HG02678 (cell line): Measurements from ENCODE around the gene SERAC1.
"Not testable (repeated sequence)": the region's sequence is repeated elsewhere in the genome, so short reads cannot be mapped to it uniquely, and the experiment has no call there.

Experiments used
- ATAC-seq: cut with Tn5 transposase; IDR thresholded peaks from one replicate; pipeline ENCODE4 v1.9.1; 2021; ENCODE audit warnings: mild to moderate bottlenecking, moderate library complexity; ENCODE audit not compliant: unreplicated experiment

Gene SERAC1

DNA sequence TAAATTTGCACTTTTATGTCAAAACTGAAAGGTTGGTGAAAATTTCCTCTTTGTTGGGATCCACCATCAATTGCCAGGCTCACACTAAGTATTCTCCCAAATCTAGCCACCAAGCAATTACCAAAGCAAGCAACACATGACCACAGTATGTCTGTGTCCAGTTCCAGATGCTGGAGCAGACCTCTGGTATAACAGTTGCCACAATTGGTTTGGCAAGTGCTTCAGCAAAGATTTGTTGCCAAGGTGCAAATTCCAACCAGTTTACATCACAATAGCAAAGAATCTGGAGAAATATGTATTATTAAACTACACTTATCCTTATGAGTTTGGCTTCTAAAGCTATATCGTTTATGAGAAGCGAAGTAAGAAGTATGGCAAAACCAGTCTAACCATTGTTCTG lies 6.5 kb upstream of the SERAC1 start:
- ATAC-seq = no peak

DNA sequence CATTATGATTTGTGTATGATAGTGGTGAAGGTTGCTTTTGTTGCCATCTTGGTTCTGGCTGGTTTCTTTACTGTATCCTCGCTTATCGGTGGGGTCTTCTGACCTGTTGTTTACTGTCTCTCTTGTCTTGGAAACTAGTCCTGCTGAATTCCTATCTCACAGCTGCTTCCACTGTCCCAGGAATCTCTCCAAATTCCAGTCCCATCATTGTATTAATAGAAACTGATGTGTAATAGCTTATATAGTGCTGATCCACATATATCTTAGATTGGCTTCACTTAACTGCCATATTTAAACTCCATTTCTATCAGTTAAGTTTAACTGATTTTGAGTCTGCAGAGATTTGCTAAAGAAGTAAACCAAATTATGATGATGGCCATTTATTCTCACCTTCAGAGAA lies 6.0 kb upstream of the SERAC1 start:
- no peak for ATAC-seq

- no peak for ATAC-seq
Observed at GRCh38 chr6:158172001-158172400, 3.9 kb upstream of the SERAC1 start.

- ATAC-seq = no peak
Observed at GRCh38 chr6:158170656-158171081, 2.6 kb upstream of the SERAC1 start.

GRCh38 chr6:158169634-158170033 lies 1.6 kb upstream of the SERAC1 start:
- ATAC-seq = not testable (repeated sequence)

- ATAC-seq = no peak
Observed at GRCh38 chr6:158165919-158166416, 2.1 kb downstream of the SERAC1 start.

- ATAC-seq = no peak
Observed at GRCh38 chr6:158164579-158165170, 3.4 kb downstream of the SERAC1 start.

GRCh38 chr6:158161566-158162254 lies 6.4 kb downstream of the SERAC1 start:
- no peak for ATAC-seq

DNA sequence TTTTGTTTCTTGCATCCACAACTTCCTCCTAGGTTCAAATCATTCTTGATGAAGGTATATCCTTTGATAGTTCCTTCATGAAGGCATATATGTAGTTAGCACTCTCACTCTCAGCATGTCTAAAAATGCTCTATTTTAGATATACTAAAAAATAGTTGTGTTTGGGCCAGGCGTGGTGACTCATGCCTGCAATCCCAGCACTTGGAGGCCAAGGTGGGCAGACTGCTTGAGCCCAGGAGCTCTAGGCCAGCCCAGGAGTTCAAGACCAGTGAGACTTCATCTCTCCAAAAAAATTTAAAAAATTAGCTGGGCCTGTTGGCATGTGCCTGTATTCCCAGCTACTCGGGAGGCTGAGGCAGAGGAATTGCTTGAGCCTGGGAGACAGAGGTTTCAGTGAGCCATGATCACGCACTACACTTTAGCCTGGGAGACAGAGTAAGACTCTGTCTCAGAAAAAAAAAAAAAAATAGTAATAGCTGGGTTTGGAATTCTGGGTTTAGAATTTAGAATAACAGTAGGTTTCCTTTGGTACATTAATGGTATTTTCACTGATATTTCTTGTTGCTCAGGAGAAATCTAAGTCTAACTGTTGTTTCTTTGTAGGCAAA lies 7.0 kb downstream of the SERAC1 start:
- ATAC-seq = no peak

- ATAC-seq = no peak
Observed at GRCh38 chr6:158158748-158159147, 9.3 kb downstream of the SERAC1 start.

DNA sequence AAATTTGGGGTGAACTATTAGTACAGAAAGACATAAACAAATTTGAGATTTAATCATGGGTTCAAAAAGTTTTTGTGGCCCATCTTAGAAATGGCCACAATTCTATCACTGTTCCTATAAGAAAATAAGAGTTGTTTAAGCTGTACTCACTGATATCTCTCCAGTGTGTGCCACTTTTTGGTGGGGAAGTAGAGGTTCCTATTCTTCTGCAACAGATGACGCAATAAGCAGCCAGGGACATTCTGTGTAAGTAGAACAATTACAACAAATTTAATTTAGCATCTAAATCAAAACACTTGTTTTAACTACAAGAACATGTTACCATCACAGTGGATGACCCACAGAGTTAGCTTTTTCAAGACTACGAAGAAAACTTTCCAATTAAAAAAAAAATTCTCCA lies 9.9 kb downstream of the SERAC1 start:
- ATAC-seq = no peak

GRCh38 chr6:158157064-158157764 lies 10.8 kb downstream of the SERAC1 start:
- ATAC-seq = no peak

DNA sequence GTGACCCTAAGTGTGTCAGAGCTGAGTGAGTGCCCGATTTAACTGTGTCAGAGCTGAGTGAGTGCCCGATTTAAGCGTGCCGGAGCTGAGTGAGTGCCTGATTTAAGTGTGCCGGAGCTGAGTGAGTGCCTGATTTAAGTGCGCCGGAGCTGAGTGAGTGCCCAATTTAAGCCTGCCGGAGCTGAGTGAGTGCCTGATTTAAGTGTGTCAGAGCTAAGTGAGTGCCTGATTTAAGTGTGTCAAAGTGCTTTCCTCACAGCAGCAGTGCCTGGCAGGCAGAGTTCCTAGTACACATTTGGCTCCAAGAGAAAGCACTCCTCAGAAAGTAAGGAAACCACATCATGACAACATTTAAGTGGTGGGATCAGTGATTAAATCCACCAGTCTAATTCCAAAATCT lies 13.2 kb downstream of the SERAC1 start:
- no peak for ATAC-seq

DNA sequence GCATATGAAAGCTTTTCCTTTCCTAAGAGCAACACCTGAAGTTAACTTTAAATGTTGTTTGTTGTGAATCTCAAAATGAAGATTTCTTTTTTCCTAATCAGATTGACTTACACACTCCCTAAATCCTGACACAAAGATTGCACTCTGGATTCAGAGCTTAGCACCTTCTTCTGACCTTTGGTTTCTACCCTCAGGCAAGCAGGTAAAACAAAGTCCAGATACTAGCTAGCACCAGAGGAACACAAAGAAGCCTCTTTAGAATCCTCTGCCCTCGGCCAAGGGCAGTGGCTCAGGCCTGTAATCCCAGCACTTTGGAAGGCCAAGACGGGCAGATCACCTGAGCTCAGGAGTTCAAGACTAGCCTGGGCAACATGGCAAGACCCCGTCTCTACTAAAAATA lies 14.5 kb downstream of the SERAC1 start:
- ATAC-seq = no peak

DNA sequence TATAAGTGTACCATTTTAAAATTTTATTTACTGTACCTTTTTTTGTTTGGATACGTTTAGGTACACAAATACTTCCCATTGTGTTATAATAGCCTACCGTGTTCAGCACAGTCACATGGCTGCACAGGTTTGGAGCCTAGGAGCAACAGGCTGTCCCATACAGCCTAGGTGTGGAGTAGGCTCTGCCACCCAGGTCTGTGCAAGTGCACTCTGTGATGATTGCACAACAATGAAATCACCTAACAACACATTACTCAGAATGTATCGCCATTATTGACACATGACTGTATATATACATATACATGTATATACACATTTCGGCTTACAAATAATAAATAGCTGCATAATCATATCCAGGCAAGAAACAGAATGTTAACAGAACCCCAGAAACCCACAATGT lies 15.4 kb downstream of the SERAC1 start:
- no peak for ATAC-seq

DNA sequence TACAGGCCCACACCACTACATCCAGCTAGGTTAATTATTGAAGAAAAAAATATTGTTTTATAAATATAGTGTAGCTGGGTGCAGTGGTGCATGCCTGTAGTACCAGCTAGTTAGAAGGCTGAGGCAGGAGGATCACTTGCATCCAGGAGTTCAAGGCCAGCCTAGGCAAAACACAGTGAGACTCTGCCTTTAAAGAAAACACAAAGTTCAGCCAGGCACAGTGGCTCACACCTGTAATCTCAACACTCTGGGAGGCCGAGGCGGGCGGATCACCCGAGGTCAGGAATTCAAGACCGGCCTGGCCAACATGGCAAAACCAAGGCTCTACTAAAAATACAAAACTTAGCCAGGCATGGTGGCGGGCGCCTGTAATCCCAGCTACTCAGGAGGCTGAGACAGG lies 16.0 kb downstream of the SERAC1 start:
- not testable (repeated sequence) for ATAC-seq

- ATAC-seq = no peak
Observed at GRCh38 chr6:158150701-158151100, 17.4 kb downstream of the SERAC1 start.

- no peak for ATAC-seq
Observed at GRCh38 chr6:158149641-158150040, 18.4 kb downstream of the SERAC1 start.

DNA sequence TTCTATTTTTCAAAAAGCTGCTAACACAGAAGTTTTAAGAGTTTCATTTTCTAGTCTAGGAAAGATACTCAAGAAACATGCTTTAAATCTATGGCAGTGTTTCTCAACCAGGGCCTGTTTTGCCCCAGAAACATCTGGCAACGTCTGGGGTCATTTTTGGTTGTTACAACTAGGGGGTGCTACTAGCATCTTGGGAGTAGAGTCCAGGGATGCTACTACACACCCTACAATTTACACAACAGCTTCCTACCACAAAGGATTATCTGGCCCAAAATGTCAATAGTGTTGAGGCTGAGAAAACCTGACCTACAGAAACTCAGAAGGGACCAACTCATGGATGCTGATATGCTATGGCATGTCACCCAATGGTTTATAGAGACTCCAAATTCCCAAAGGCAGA lies 24.4 kb downstream of the SERAC1 start:
- no peak for ATAC-seq

DNA sequence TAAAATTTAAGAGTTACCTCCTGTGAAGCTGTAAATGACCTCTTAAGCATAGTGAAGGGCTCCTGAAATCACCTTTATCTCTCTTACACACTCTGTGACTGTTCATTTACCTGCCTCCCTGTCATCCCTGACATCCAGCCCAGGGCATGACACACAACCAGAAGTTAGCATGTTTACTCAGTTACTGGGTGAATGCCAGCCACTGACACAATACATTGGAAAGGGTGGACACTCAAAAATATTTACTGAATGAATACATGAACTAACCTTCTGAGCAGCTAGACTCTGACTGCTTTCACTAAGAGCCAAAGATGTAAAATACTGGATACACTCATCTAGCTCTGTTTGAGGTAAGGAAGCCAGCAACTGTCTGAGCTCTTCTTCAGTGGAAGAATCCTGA lies 25.3 kb downstream of the SERAC1 start:
- ATAC-seq = no peak

DNA sequence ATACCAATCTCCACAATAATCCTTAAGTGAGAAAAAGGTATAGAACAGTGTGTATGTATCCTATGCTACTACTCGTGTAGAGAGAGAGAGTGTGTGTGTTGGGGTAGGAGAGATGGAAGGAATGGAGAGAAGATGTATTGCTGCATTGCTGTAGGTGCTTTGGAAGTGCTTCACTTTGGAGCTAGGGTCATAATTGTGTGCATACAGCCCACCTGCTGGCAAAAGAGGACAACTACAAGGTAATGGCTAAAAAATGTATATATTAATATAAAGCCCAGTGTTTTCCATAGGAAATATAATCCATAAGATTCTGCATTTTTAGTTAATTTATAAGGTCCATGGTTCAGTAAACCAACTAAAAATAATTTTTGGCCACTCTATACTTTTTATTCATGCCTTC lies 36.1 kb downstream of the SERAC1 start:
- no peak for ATAC-seq

DNA sequence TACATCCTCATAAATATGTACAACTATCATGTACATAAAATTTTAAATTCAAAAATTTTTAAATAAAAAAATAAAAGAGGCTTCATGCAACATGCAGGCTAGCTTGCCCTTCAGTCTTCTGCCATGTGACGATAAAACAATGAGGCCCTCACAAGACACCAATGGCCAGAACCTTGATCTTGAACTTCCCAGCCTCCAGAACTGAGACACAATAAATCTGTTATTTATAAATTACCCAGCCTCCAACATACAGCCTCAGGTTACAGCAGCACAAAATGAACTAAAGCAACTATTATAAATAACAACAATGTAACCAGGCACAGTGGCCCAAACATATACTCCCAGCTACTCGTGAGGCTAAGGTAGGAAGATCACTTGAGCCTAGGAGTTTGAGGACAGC lies 42.8 kb downstream of the SERAC1 start:
- no peak for ATAC-seq
